Measurements from ENCODE around the gene ARHGAP24.

The ARHGAP24 gene

DNA sequence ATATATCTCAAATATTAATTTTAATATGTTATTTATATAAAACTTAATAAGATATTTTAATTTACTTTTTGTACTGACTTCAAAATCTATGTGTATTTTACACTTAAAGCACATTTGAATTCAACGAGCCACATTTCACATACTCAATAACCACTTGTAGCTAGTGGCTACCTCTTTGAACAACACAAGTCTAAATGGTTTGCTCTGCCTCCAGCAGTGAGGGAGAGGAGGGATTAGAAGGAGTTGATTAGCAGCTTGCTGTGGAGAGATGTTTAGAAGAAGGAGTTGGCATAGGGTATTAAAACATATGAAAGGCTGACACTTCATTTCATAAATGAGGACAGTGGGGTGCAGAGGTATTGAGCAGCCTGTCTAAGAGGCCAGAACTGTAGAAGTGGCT, 124.0 kb downstream of the ARHGAP24 start:
- TF ChIP-seq, protein P1, sequence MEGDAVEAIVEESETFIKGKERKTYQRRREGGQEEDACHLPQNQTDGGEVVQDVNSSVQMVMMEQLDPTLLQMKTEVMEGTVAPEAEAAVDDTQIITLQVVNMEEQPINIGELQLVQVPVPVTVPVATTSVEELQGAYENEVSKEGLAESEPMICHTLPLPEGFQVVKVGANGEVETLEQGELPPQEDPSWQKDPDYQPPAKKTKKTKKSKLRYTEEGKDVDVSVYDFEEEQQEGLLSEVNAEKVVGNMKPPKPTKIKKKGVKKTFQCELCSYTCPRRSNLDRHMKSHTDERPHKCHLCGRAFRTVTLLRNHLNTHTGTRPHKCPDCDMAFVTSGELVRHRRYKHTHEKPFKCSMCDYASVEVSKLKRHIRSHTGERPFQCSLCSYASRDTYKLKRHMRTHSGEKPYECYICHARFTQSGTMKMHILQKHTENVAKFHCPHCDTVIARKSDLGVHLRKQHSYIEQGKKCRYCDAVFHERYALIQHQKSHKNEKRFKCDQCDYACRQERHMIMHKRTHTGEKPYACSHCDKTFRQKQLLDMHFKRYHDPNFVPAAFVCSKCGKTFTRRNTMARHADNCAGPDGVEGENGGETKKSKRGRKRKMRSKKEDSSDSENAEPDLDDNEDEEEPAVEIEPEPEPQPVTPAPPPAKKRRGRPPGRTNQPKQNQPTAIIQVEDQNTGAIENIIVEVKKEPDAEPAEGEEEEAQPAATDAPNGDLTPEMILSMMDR (IDR thresholded peaks at IDR 0.05), result no peak

DNA sequence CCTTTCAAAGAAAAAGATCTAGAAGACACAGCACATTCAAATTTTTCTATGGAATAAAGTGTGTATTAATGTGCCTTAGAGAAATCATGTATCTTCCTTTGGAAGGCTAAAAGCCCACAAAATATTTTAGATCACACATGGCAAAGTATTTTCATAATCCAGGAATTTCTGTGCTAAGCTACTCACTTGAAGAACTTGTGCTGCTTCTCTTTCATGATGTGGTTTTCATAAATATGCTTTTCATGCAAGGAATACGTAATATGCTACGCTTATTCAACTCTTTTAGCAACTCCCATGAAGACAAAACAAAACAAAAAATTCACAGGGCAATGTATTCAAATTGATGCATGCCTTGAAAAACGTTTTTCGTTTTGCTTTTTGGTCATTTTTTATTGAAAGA, 125.6 kb downstream of the ARHGAP24 start:
- TF ChIP-seq, protein P1 (IDR thresholded peaks at IDR 0.05), result no peak

DNA sequence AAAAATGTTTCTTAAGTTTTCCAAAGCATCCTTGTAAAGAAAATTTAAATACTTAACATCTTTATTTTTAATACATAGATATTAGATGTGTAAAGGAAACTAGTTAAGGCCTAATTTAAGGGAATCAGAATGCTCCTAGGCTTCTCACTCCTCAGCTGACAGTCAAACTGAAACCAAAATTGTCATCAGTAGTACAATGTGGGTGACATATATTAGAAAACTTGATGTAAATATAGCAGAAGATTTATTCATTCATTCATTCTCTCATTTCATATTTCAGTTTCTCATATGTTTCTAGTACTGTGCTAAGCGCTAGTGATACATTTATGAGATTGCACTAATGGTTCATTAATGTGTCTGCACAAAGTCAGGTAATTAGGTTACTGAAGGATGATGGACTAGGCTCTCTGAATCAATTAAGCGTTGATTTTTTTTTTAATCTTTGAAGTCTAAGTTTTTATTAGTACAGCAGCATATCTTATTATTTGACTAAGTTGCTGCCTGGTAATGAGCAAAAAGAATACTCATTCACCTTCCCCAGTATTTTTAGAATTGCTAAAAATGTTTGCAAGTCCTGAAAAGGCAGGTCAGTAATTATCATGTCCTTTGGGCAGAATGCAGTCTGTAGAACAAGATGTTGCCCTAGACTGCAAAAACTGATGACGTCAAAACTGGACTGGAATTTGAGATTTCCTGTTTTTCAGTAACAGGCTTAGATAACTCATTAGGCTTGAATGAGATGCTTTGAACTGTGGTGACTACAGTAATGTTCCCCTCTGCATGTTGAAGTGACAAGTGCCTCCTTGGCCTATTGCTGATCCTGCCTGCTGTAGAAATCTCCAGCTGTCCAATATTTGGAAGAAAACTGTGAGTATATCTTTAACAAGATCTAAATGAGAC, 128.7 kb downstream of the ARHGAP24 start:
- TF ChIP-seq, protein P1 (IDR thresholded peaks at IDR 0.05), result no peak

DNA sequence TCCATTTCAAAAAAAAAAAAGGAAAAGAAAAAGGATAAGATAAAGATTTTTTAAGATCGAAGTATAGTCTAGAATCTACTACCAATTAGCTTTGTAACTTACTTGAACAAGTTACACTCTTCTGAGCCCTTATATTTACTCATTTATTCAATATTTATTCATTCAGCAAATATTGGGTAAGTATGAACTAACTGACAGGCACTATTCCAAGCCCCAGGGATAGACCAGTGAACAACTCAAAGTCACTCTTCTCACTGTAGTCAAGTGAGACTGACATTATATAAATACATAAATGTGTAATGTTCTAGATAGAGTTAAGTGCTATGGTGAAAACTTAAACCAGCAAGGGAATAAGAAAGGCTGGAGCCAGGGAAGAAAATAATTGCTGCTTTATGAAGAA, 131.6 kb downstream of the ARHGAP24 start:
- TF ChIP-seq, protein P1 (IDR thresholded peaks at IDR 0.05), result no peak

DNA sequence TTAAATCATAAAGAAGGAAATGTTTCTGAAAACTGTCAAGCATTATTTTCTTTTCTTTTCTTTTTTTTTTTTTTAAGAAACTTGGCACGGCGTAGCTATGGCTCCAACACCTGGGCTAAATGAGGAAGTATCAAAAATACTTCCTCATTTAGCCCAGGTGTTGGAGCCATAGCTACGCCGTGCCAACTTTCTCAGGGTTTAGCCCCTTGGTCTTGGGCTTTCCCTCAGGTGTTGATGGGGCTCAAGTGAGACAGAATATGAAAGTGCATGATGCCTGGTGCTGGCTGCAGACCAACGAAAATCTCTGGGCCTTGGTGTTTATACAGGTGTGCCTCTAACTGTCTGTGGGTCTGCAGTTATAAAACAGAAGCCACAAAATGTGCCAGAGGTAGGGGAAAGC, 132.7 kb downstream of the ARHGAP24 start:
- TF ChIP-seq, protein P1 (IDR thresholded peaks at IDR 0.05), result no peak

DNA sequence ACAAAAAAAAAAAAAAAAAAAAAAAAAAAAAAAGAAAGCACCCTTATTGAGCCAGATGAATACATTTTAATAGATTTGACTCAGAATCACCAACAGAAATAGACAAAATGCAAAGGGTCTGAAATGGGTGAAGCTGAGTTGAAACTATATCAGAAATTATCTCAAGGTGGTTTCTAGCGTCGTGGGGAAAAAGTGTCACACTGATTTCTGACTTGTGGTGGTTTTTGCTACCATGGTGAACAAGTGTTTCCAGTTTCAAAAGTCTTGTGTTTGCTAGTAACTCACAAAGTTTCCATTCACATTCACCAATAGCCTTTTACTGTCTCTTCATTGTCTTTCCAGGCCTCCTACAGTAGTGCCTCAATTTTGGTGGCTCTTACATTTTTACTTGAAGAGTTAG, 135.5 kb downstream of the ARHGAP24 start:
- TF ChIP-seq, protein P1 (IDR thresholded peaks at IDR 0.05), result no peak

DNA sequence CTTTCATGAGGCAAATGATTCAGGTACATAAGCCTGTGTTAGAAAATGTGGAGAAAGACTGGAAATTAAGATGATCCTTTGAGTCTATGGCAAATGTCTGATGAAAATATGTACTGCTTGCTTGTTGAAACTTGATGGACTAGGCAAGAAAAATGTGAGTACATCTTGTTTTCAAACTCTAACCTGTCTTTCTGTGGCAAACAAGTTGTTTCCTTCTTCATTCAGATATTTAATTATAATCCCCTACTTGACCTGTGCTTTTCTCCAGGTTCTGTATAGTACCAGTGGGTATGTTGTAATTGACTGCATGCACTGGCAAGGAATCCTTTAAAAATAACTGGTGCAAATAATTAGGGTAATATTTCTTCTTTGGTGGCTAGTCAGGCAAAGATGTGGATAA, 136.7 kb downstream of the ARHGAP24 start:
- TF ChIP-seq, protein P1 (IDR thresholded peaks at IDR 0.05), result no peak

Data from LNCAP (cell line).